GM23248 (cell line): ENCODE data around the gene AKAP14. TPM values are rescaled to one million over a fixed set of nuclear protein-coding genes. Genes with fewer than 3 reads are reported as not detected.
"Not testable (repeated sequence)": the region's sequence is repeated elsewhere in the genome, so short reads cannot be mapped to it uniquely, and the experiment has no call there.

ENCODE experiments used
- DNase-seq: peaks from one replicate; pipeline ENCODE4 v3.0.0-alpha.2; 2015
- H2AFZ ChIP-seq: fragments of 200-600 bp; sonication (generic); 2 replicates; pipeline ENCODE4 v1.6.1; 2016; ENCODE audit warnings: antibody characterized with exemption
- H3F3A ChIP-seq: fragments of 200-600 bp; sonication (generic); 2 replicates; pipeline ENCODE4 v1.6.1; 2016; ENCODE audit warnings: mild to moderate bottlenecking, antibody characterized with exemption, mixed run types; ENCODE audit not compliant: insufficient read depth
- H3K27ac ChIP-seq: fragments of 200-600 bp; sonication (generic); 2 replicates; pipeline ENCODE4 v1.5.1; 2016; ENCODE audit warnings: mild to moderate bottlenecking
- H3K27me3 ChIP-seq: fragments of 200-600 bp; sonication (generic); replicated peaks from 2 replicates; pipeline ENCODE4 v1.6.1; 2016; ENCODE audit warnings: mild to moderate bottlenecking; ENCODE audit not compliant: insufficient read depth
- H3K36me3 ChIP-seq: fragments of 200-600 bp; sonication (generic); 2 replicates; pipeline ENCODE4 v1.6.1; 2016; ENCODE audit warnings: low read depth, mild to moderate bottlenecking
- H3K4me1 ChIP-seq: fragments of 200-600 bp; sonication (generic); 2 replicates; pipeline ENCODE4 v1.6.1; 2016; ENCODE audit warnings: mild to moderate bottlenecking; ENCODE audit not compliant: insufficient read depth
- H3K4me2 ChIP-seq: fragments of 200-600 bp; sonication (generic); one replicate; pipeline ENCODE4 v1.6.1; 2016; ENCODE audit warnings: mild to moderate bottlenecking; ENCODE audit not compliant: unreplicated experiment
- H3K4me3 ChIP-seq: fragments of 200-600 bp; sonication (generic); 2 replicates; pipeline ENCODE4 v1.5.1; 2016; ENCODE audit warnings: mild to moderate bottlenecking
- H3K79me2 ChIP-seq: fragments of 200-600 bp; sonication (generic); 2 replicates; pipeline ENCODE4 v1.6.1; 2016; ENCODE audit warnings: mild to moderate bottlenecking; ENCODE audit not compliant: insufficient read depth
- H3K9ac ChIP-seq: fragments of 200-600 bp; sonication (generic); 2 replicates; pipeline ENCODE4 v1.6.1; 2016; ENCODE audit warnings: mild to moderate bottlenecking
- H3K9me2 ChIP-seq: fragments of 200-600 bp; sonication (generic); 2 replicates; pipeline ENCODE4 v1.6.1; 2016; ENCODE audit warnings: mixed run types, mild to moderate bottlenecking, moderate library complexity; ENCODE audit not compliant: insufficient read depth
- H3K9me3 ChIP-seq: fragments of 200-600 bp; sonication (generic); one replicate; pipeline ENCODE4 v1.6.1; 2017; ENCODE audit warnings: low read depth
- H4K20me1 ChIP-seq: fragments of 200-600 bp; sonication (generic); 2 replicates; pipeline ENCODE4 v1.6.0; 2016; ENCODE audit not compliant: insufficient read depth
- EZH2 ChIP-seq: fragments of 200-600 bp; sonication (generic); IDR thresholded peaks from 2 replicates; pipeline ENCODE4 v1.6.1; 2018; ENCODE audit warnings: antibody characterized with exemption, mild to moderate bottlenecking; ENCODE audit not compliant: insufficient read depth, poor library complexity, severe bottlenecking
- EZH2phosphoT487 ChIP-seq: fragments of 200-600 bp; sonication (generic); IDR thresholded peaks from 2 replicates; pipeline ENCODE4 v1.6.1; 2018; ENCODE audit warnings: antibody characterized with exemption, moderate library complexity, mild to moderate bottlenecking, low read depth; ENCODE audit not compliant: insufficient read depth
- WGBS, 2 experiments: methylation state at CpG; one replicate each; pipeline ENCODE4 v1.1.6; 2015 to 2017; ENCODE audit warnings: low lambda C conversion rate in 2 of 2, low coverage in 1 of 2; ENCODE audit errors: missing lambda C conversion rate in 2 of 2; 5-methylcytosine and 5-hydroxymethylcytosine counted together
- in situ Hi-C: fragments of 300-500 bp; cut with MboI; formaldehyde crosslinking; loops from 2 replicates; pipeline ENCODE4 v1.15.0; 2020
- polyA plus RNA-seq: library from polyadenylated mRNA; unstranded; fragments of >200 nt; fragmentation: Nextera tagmentation; extraction: Ambion mirVana; gene quantifications from 2 replicates; pipeline ENCODE4 v1.2.1, GENCODE V29; 2016
- total RNA-seq: library from RNA; depleted of rRNA; stranded (reverse); fragments of >200 nt; shearing (Covaris generic); gene quantifications from 2 replicates; pipeline ENCODE4 v1.2.3, GENCODE V29; 2014; rRNA removed

The AKAP14 gene
- total and polyA plus RNA-seq, 2 experiments from 2014 or later: not detected

DNA sequence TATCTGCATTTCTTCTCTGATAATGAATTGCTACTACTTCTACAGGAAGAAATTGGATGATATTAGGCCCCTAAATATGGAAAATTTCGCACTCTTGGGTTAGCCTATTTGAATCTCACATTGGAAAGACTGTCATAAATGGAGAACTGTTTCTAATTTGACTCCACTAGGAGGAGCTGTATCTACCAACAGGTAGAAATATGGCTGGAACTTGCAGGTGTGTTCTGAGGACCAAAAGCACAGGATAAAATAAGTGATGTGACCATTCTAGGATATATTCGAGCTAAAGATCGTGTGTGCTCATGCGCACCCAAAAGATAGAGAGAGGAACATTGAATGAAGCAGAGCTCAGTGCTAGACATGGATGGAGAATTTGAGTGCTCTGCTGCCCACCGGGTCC lies 52.7 kb downstream of the AKAP14 start:
- in situ Hi-C loops: no loop called here
- H3F3A ChIP-seq: no peaks in the 10 kb centered on the region
- H3K4me2 ChIP-seq: no peak overlapping the region
- H2AFZ ChIP-seq: no peak overlapping the region
- H3K9me2 ChIP-seq: no peaks in the 10 kb centered on the region
- H3K36me3 ChIP-seq: no peaks in the 10 kb centered on the region
- H3K4me1 ChIP-seq: 0 out of 2 replicates have a peak, but pooled peaks cover 5% of the 10 kb centered on the region
- WGBS, 2 experiments: 42 to 46% methylated on average over 5 of the region's 5 CpGs
- H3K27ac ChIP-seq: no peak overlapping the region
- TF ChIP-seq EZH2 (no peak), EZH2phosphoT487 (no peak)
- no peaks in the 10 kb centered on the region for H3K79me2 ChIP-seq
- no peaks in the 10 kb centered on the region for H3K27me3 ChIP-seq
- no peak for DNase-seq
- no peaks in the 10 kb centered on the region for H4K20me1 ChIP-seq
- H3K9me3 ChIP-seq: no peaks in the 10 kb centered on the region
- no peak overlapping the region for H3K4me3 ChIP-seq
- no peak overlapping the region for H3K9ac ChIP-seq

DNA sequence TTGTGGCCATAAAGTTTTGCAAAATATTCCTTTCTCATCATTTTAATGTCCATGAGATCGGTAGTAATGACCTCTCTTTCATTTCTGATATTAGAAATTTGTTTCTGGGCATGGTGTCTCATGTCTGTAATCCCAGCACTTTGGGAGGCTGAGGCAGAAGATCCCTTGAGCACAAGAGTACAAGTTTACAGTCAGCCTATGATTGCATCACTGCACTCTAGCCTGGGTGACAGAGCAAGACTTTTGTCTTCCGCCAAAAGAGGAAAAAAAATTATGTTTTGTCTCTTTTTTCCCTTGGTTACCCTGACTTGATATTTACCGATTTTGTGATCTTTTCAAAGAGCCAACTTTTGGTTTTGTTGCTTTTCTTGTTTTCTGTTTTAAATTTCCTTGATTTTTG lies 58.7 kb downstream of the AKAP14 start:
- Histone ChIP-seq H3K4me1 (no peaks in the 10 kb centered on the region), H2AFZ (no peak overlapping the region), H3K79me2 (no peaks in the 10 kb centered on the region), H4K20me1 (no peaks in the 10 kb centered on the region), H3K4me2 (no peak overlapping the region), H3K9ac (no peak overlapping the region), H3K36me3 (no peaks in the 10 kb centered on the region), H3K9me3 (no peaks in the 10 kb centered on the region), H3F3A (no peaks in the 10 kb centered on the region), H3K27me3 (no peaks in the 10 kb centered on the region), H3K4me3 (no peak overlapping the region), H3K9me2 (no peaks in the 10 kb centered on the region), H3K27ac (no peak overlapping the region)
- TF ChIP-seq EZH2: no peak
- TF ChIP-seq EZH2phosphoT487: no peak
- in situ Hi-C loops: no loop called here
- WGBS, 2 experiments: 8 to 18% methylated on average over 3 of the region's 3 CpGs
- no peak for DNase-seq

DNA sequence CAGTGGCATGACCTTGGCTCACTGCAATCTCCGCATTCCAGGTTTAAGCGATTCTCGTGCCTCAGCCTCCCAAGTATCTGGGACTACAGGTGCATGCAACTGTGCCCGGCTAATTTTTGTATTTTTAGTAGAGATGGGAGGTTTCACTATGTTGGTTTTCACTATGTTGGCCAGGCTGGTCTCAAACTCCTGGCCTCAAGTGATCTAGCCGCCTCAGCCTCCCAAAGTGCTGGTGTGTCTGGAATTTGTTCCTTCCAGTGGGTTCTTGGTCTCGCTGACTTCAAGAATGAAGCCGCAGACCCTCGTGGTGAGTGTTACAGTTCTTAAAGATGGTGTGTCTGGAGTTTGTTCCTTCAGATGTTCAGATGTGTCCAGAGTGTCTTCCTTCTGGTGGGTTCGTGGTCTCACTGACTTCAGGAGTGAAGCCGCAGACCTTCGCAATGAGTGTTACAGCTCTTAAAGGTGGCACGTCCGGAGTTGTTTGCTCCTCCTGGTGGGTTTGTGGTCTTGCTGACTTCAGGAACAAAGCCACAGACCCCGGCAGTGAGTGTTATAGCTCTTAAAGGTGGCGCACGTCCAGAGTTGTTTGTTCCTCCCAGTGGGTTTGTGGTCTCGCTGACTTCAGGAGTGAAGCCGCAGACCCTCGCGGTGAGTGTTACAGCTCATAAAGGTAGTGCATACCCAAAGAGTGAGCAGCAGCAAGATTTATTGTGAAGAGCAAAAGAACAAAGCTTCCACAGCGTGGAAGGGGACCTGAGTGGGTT lies 60.3 kb downstream of the AKAP14 start:
- H3K9ac ChIP-seq, H3K27ac ChIP-seq, in situ Hi-C loops, DNase-seq, H3K9me2 ChIP-seq, H3K4me1 ChIP-seq, H2AFZ ChIP-seq, H3K27me3 ChIP-seq, H3K4me3 ChIP-seq, H3K9me3 ChIP-seq, H3K79me2 ChIP-seq, H4K20me1 ChIP-seq, H3K36me3 ChIP-seq, H3K4me2 ChIP-seq, H3F3A ChIP-seq: not testable (repeated sequence)
- WGBS, 2 experiments: 66 to 69% methylated on average over 14 to 21 of the region's 21 CpGs

DNA sequence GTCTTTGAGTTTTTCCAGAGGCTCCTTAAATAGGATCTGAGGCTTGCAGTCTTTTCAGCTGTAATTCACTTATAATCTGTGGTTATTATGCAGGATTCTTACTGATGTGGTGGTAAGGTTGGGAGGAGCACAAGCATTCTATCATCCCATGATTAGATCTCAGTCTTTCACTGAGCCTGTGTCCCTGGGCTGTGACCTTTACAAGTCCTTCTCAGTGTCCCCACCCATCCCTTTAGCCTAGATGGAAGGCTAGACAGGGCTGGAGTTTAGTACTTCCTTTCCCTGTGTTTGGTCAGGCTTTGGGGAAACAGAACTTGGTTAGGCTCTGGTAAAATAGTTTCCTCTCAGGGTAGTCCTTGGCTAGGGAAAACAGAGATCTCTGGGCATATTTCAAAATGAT lies 64.9 kb downstream of the AKAP14 start:
- no peaks in the 10 kb centered on the region for H3F3A ChIP-seq
- no peak overlapping the region for H3K9ac ChIP-seq
- H3K9me3 ChIP-seq: no peaks in the 10 kb centered on the region
- DNase-seq: no peak
- H2AFZ ChIP-seq: no peak overlapping the region
- H3K9me2 ChIP-seq: no peaks in the 10 kb centered on the region
- H3K4me1 ChIP-seq: no peaks in the 10 kb centered on the region
- no peak overlapping the region for H3K27ac ChIP-seq
- no peak overlapping the region for H3K4me2 ChIP-seq
- in situ Hi-C loops: no loop called here
- TF ChIP-seq EZH2phosphoT487: no peak
- TF ChIP-seq EZH2: no peak
- no peaks in the 10 kb centered on the region for H3K79me2 ChIP-seq
- H4K20me1 ChIP-seq: no peaks in the 10 kb centered on the region
- H3K36me3 ChIP-seq: no peaks in the 10 kb centered on the region
- no peaks in the 10 kb centered on the region for H3K27me3 ChIP-seq
- H3K4me3 ChIP-seq: no peak overlapping the region

DNA sequence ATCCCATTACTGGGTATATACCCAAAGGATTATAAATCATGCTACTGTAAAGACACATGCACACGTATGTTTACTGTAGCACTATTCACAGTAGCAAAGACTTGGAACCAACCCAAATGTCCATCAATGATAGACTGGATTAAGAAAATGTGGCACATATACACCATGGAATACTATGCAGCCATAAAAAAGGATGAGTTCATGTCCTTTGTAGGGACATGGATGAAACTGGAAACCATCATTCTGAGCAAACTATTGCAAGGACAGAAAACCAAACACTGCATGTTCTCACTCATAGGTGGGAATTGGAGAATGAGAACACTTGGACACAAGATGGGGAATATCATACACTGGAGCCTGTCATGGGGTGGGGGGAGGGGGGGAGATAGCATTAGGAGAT lies 71.1 kb downstream of the AKAP14 start:
- DNase-seq, H3K9me2 ChIP-seq, H3F3A ChIP-seq, H4K20me1 ChIP-seq, H3K4me2 ChIP-seq, H2AFZ ChIP-seq, H3K4me3 ChIP-seq, H3K4me1 ChIP-seq, in situ Hi-C loops, H3K79me2 ChIP-seq, H3K27me3 ChIP-seq, H3K27ac ChIP-seq, H3K36me3 ChIP-seq, H3K9ac ChIP-seq, H3K9me3 ChIP-seq: not testable (repeated sequence)
- WGBS, 2 experiments: 67% methylated on average over 1 of the region's 1 CpG; no CpG with 5 or more reads in 1 of the 2 experiments

Other genes starting within 250 kb of the AKAP14 start
- gene SEPTIN6, start 202.7 kb upstream of the AKAP14 start, total RNA-seq: 22.2 and 23.8 TPM in 2 replicates
- gene SEPTIN6, start 202.7 kb upstream of the AKAP14 start, polyA plus RNA-seq: 20.6 and 23.9 TPM in 2 replicates
- 0.22 TPM in 1 of 2 replicates, not detected in the other for gene SOWAHD, start 137.3 kb upstream of the AKAP14 start, total RNA-seq
- 0.41 TPM in 1 of 2 replicates, not detected in the other for gene SOWAHD, start 137.3 kb upstream of the AKAP14 start, polyA plus RNA-seq
- 3,406 and 4,073 TPM in 2 replicates for gene RPL39, start 104.3 kb upstream of the AKAP14 start, total RNA-seq
- gene RPL39, start 104.3 kb upstream of the AKAP14 start, polyA plus RNA-seq: 1,028 and 1,060 TPM in 2 replicates
- gene UPF3B, start 42.9 kb upstream of the AKAP14 start, total RNA-seq: 3.1 and 3.3 TPM in 2 replicates
- 6.0 and 6.7 TPM in 2 replicates for gene UPF3B, start 42.9 kb upstream of the AKAP14 start, polyA plus RNA-seq
- 13.9 and 17.2 TPM in 2 replicates for gene RNF113A, start 24.2 kb upstream of the AKAP14 start, total RNA-seq
- gene RNF113A, start 24.2 kb upstream of the AKAP14 start, polyA plus RNA-seq: 20.7 and 23.1 TPM in 2 replicates
- 34.8 and 46.4 TPM in 2 replicates for gene NDUFA1, start 24.1 kb upstream of the AKAP14 start, total RNA-seq
- 260 and 264 TPM in 2 replicates for gene NDUFA1, start 24.1 kb upstream of the AKAP14 start, polyA plus RNA-seq
- 1.3 and 3.1 TPM in 2 replicates for gene NKAP, start 47.9 kb downstream of the AKAP14 start, total RNA-seq
- 3.7 and 4.0 TPM in 2 replicates for gene NKAP, start 47.9 kb downstream of the AKAP14 start, polyA plus RNA-seq
- gene RHOXF2B, start 181.8 kb downstream of the AKAP14 start, total RNA-seq: not detected in 2 replicates
- not detected in 2 replicates for gene RHOXF2B, start 181.8 kb downstream of the AKAP14 start, polyA plus RNA-seq
- gene RHOXF1, start 220.0 kb downstream of the AKAP14 start, total RNA-seq: not detected in 2 replicates
- not detected in 2 replicates for gene RHOXF1, start 220.0 kb downstream of the AKAP14 start, polyA plus RNA-seq